Stimulated activated CD4-positive, alpha-beta T cell treated with anti-CD3 and anti-CD28 coated beads, Interleukin-4, amount 100 ng/mL, for 48 hours (primary cell): ENCODE data around the gene MRM1.
"Not testable (repeated sequence)": the region's sequence is repeated elsewhere in the genome, so short reads cannot be mapped to it uniquely, and the experiment has no call there.

Source experiments
- DNase-seq, 2 donors: peaks; one replicate each; pipeline ENCODE4 v3.0.0-alpha.2; 2020; ENCODE audit warnings: low read depth in 2 of 2

MRM1 gene

GRCh38 chr17:36600936-36601302, 464 bp upstream of the MRM1 start:
- no peak for DNase-seq

GRCh38 chr17:36602030-36602748, 806 bp downstream of the MRM1 start:
- DNase-seq: peak in 1 of 2 donors; percentile 8

- peak; percentile 59 to 65 for DNase-seq
Observed at GRCh38 chr17:36602924-36603384, 1.6 kb downstream of the MRM1 start.

DNA sequence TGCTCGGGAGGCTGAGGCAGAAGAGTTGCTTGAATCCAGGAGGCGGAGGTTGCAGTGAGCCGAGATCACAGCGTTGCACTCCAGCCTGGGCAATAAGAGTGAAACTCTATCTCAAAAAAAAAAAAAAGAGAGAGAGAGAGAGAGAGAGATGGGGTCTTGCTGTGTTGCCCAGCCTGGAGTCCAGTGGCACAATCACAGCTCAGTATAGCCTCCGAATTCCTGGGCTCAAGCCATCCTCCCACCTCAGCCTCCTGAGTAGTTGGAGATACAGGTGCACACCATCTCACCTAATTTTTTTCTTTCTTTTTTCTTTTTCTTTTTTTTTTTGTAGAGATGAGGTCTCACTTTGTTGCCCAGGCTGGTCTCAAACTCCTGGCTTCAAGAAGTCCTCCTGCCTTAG, 3.6 kb downstream of the MRM1 start:
- DNase-seq: not testable (repeated sequence)

DNA sequence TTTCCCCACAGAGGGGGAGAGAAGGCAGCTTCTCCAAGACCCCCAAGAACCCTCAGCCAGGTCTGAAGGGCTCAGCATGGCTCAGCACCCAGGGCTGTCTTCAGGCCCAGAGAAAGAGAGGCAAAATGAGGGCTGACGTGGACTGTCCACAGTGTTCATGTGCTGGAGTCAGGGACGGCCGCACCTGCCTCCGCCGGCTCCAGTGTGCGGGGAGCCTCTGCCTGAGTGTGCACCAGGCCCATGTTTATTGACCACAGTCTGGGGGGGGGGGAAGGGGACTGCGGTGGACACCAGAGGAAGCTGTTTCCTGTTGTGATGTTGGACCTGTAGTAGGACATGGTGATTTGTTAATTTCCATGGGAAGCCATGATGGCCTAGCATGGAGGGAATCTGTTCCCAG, 6.9 kb downstream of the MRM1 start:
- DNase-seq: no peak

DNA sequence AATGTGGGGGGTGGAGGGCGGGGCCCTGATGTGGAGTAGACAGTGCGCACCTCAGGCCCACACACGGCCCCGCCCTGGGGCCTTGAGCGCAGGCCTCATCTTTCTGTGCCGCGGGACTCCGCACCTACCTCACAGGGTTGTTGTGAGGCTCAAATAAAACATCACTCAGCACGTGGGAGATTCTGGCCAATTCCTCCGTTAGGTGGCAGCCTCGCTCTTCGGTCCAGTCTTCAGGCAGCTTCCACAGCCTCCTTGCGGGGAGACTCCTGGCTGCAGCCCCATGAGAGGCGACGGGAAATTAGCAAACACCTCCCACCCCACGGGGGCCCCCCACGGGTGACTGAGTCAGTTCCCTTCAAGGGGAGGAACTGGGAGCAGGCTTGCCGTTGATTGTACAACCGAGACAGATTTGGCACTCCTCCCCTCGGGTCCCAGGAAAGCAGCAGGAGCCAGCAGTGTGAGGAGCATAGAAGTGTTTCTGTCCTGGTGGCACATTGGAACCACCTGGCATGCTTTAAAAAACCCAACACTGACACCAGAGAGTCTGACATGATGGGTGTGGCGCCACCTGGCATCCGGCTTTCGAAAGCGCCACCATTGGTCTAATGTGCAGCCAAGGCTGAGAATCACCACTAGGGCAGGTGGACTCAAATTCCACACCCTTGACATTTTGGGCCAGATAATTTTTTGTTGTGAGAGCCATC, 7.6 kb downstream of the MRM1 start:
- no peak for DNase-seq

DNA sequence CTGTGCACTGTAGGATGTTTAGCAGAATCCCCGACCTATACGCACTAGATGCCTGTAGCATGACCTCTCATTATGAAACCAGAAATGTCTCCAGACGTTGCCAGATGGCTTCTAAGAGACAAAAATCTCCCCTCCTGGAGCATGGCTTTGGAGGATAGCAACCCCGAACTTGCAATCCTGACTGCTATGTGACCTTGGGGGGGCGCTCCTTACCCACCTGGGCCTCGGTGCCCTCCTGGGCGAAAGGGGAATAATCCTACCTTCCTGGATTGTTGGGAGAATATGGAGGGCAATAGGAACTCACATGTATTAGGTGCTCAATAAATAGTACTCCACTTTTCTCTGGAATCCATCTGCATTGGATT, 8.1 kb downstream of the MRM1 start:
- DNase-seq: no peak

- DNase-seq: no peak
Observed at GRCh38 chr17:36610474-36610873, 9.1 kb downstream of the MRM1 start.

DNA sequence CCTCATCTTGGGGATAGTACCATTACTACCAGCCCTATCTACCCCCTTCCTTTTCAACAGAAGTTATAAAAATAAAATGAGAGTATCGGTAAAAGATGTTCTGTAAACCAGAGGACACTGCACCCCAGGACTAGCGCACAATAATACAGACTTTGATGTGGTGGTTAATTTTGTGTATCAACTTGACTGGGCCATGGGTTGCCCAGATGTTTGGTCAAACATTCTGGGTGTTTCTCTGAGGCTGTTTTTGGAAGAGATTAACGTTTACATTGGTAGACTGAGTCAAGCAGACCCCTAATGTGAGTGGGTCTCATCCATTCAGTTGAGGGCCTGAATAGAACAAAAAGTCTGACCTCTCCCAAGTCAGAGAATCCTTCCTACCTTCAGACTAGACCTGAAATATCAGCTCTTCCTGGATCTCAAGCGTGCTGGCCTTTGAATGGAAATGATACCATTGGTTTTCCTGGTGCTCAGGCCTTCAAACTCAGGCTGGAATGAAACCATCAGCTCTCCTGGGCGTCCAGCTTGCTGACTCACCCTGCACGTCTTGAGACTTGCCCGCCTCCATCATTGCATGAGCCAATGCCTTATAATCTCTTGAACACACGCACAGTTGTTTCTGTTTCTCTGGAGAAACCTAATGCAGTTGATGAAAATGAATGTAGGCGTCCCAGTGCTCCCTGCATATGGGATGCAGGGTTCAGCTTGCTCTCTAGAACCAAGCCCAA, 10.1 kb downstream of the MRM1 start:
- DNase-seq: no peak

DNA sequence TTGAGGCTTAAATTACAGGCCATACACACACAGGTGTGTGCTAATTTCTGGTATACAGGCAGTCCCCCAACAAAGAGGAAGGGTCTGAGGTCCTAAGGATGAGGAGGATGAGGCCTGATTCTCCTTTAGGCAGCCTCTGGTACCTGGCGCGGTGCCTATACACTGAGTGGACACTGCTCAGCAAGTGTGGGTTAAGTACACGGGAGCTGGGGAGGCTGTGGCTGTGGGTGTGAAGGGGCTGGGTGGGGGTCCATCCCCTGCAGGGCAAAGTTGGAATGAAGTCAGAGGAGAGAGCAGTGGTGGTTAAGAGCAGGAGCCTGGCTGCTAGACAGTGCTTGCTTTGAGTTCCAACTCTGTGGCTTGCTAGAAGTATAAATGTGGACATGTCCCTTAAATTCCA, 10.9 kb downstream of the MRM1 start:
- no peak for DNase-seq

GRCh38 chr17:36613155-36613554, 11.8 kb downstream of the MRM1 start:
- no peak for DNase-seq

DNA sequence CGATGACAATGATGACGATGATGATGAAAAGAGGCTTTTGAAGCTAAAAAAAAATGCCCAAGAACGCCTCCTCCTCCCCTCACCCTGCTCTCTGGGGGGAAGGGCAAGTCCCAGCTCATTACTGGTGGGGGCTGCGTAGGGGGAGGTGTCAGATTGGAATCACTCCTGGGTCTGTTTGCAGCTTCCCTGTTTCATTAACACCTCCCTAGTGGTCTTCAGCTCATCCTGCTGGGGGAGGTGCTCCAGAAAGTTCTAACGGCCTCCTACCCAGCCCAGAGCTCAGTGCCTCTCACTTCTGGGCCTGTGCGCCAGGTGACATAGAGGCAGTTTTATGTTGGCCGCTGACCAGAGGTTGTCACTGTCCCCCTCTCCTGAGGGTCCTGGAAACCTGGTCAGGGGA, 12.7 kb downstream of the MRM1 start:
- no peak for DNase-seq

DNA sequence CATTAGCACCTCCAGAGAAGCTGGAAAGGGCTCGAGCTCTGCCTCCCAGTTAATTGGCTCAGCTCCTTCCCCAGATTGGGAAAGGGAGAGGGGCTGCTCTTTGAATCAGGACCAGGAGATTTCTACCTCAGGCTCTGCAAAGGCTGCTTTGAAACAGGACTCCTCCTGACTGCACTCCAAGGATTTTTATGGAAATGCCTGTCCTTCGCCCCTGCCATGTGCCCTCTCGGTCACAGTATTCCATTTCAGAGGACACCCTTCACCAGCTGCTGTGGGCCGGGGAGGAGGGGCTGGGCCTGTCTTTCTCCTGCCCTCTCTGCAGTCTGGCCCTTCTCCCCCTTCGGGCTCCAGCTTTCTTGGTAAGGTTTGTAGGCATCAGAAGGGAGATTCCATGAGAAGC, 13.6 kb downstream of the MRM1 start:
- DNase-seq: no peak

- DNase-seq: no peak
Observed at GRCh38 chr17:36616061-36617029, 15.0 kb downstream of the MRM1 start.

DNA sequence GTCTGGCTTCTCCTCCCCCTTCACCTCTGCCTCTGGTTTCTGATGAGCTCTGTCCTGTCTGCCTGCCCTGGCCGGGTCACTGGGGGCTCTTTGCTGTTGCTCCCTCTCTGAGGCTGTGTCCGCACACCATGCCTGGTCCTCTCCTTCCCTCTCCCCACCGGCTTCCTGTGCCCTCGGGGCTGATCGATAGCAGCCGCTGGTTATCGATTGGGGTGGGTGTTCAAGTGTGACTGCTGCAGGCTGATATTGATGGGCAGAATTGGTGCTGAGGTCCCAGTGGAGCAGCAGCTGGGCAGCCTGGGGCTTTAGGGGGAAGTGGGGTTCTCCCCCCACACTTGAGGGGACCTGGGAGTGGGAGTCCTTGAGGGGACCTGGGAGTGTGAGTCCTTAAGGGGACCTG, 16.4 kb downstream of the MRM1 start:
- no peak for DNase-seq

GRCh38 chr17:36623281-36623680, 21.9 kb downstream of the MRM1 start:
- no peak for DNase-seq

- no peak for DNase-seq
Observed at GRCh38 chr17:36625188-36625587, 23.8 kb downstream of the MRM1 start.

- no peak for DNase-seq
Observed at GRCh38 chr17:36627101-36627500, 25.7 kb downstream of the MRM1 start.

GRCh38 chr17:36628576-36628975, 27.2 kb downstream of the MRM1 start:
- no peak for DNase-seq

DNA sequence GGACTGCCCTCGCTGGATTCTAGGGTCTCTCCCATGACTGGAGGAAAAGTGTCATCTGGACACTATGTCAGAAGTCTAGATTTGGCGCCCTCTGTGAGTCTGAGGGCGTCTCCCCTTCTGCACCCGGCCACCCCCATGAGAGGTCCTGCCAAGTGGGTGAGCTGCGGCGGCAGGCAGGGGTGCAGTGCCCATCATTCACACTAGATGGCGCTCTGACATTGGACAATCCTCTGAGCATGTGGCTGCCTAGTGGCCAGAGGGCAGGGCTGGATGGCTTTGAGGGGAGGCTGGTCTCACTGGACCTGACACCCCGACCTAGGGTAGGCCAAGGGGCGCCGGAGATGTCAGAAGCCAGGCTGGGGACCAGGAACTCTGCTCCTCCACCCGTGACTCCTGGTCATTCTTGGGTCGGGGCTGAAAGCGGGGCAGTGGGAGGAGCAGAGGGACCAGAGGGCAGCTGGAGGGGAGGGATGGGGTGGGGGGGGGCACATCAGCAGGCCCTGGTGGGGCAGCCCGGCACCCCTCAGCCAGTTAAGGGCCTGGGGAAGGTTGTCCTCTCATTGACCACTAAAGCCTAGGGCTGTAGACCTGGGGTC, 28.0 kb downstream of the MRM1 start:
- peak; percentile 68 to 76 for DNase-seq

DNA sequence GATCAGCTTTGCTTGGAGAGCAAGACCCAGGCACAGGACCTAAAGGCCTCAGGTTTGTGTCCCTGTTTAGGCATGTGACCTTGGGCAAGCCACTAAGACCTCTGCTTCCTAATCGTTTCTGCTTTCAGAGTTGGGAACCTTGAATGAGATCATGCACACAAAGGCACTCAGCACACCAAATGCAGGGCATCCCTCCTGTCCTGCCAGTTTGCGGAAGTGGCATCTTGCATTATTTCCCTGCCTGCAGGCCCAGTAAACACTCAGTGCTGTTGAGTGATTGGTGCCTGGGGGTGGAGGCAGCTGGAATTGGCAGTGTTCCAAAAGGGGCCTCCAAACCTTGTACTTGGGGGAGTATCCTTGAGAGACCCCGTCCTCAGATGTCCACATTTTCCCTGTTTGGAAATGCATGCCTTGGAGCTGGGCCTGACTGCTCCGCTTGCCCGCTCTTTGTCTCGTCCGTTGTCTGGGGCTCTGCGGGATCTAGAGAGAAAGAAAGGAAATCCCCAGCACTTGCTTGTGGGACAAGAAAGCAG, 28.7 kb downstream of the MRM1 start:
- DNase-seq: no peak
